Activated CD4-positive, alpha-beta T cell treated with anti-CD3 and anti-CD28 coated beads for 1 hour (primary cell): Measurements from ENCODE around the gene HOXB4.
"Not testable (repeated sequence)": the region's sequence is repeated elsewhere in the genome, so short reads cannot be mapped to it uniquely, and the experiment has no call there.

Experiments used
- DNase-seq: peaks from one replicate; pipeline ENCODE4 v3.0.0-alpha.2; 2020

Gene HOXB4

DNA sequence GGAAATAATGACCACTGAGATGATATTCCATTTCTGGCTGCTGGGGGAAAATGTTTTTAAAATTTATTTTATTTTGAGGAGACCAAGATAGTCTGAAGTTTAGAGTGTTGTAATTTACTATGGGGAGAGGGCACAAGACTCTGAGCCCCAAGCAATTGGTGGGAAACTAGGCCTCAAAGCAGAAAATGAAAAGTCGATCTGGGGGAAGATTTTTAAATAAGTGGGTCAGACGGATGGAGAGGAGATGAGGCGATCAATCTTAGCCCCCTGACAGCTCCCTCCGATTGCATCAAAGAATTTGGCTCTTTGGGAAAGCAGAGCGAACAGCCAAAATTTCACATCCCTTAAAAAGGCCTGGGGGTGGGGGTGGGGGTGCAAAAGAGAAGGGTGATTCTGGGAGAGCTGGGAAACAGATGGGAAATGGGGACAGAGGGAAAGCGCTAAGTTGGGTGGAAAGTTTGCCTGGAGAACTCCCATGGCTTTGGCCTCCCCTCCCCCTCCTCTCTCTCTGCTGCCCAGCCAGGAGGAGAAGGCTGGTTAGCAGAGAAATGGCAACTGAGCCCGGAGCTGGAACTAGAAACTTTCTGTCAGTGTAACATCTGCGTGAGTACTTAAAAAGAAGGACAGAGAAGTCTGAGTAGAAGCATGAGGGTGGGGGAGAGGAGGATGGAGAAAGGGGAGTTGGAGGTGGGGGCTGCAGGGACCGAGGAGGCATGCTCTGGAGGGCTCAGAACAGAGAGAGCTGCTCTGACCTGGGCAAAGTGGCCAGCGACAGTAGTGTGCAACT, 31.8 kb downstream of the HOXB4 start:
- no peak for DNase-seq

- DNase-seq = no peak
These were observed 32.6 kb downstream of the HOXB4 start for GRCh38 chr17:48545539-48545938.

GRCh38 chr17:48545022-48545375, 33.2 kb downstream of the HOXB4 start, which contains the start of gene HOXB2:
Gene HOXB2, minus strand, starts transcription at chr17:48545109. Its CDS starts 198 bp downstream, at chr17:48544911.
- no peak for DNase-seq

GRCh38 chr17:48544349-48545021, 33.7 kb downstream of the HOXB4 start:
- no peak for DNase-seq

DNA sequence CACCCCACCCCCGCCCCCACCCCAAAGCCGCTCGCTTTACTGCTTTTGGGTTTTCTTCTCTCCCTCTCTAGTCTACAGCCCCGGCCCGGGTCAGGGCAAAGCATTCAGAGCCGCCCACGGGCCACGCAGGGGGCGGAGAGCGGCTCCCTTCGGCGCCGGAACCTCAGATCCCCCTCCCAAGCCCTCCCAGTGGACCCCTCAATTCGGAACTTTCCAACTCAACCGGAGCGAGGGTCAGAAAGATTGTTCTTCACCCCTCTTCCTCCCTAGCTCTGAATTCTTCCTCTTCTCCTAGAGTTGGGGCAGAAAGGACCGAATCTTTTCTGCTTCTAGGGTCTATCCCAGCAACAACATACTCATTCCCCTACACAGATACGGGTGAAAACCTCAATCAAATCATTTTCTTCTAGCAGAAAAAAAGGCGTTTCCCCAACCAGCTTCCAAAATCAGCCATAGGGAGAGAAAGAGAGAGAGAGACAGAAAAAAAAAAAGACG, 34.2 kb downstream of the HOXB4 start:
- DNase-seq = no peak

DNA sequence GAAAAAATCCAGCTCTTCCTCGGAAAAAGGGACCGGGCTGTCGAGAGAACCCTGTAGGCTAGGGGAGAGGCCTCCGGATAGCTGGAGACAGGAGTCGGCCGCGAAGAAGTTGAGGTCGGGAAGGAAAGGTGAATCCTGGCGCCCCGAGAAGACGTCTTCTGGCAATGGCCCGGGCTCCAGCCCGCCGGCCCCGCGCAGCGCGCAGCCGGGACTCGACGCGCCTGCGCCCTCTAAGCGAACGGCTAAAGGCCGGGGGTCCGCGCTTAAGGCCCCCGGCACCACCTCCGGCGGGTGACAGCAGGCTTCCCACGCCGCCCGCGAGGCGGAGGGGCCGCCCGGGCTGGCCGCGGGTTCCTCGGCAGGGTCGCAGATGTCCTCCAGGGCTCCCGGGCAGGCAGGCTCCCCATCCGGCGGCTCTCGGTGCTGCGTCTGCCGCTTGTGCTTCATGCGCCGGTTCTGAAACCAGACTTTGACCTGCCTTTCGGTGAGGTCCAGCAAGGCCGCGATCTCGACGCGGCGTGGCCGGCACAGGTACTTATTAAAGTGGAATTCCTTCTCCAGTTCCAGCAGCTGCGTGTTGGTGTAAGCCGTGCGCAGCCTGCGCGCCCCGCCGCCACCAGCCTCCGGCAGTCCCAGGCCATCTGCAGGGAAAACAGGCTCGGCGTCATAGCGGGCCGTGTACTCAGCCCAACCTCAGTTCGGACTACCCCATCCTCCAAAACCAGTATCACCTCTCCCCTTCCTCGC, 34.9 kb downstream of the HOXB4 start:
- peak; percentile 37 for DNase-seq

GRCh38 chr17:48542698-48543106, 35.4 kb downstream of the HOXB4 start:
- DNase-seq = no peak

DNA sequence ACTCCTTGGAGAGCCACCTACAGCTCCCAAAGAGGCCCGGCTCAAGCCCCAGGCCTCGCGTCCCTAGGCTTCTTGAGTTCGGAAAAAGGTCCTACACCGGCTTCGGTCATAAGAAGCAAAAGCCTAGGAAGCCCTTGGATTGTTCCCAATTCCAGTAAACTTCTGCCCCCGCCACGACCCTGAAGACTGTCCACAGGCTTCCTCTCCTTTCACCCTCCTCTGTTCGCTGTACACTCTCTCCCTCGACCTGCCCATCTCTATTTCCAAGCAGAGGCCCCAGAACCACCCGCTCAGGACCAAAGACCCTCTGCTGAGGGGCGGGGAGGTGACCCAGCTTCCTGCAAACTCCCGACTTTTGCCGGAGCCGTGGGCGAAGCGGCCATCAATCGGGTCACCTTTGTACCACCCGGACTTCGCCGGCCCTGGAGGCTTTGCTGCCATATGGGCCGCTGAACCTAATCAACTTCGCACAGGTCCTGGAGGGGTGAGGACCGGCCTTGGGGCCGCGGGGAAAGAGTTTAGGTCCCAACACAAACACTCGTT, 36.0 kb downstream of the HOXB4 start:
- no peak for DNase-seq

GRCh38 chr17:48541577-48542113, 36.5 kb downstream of the HOXB4 start:
- DNase-seq = peak; percentile 35

GRCh38 chr17:48541036-48541576, 37.0 kb downstream of the HOXB4 start:
- no peak for DNase-seq

DNA sequence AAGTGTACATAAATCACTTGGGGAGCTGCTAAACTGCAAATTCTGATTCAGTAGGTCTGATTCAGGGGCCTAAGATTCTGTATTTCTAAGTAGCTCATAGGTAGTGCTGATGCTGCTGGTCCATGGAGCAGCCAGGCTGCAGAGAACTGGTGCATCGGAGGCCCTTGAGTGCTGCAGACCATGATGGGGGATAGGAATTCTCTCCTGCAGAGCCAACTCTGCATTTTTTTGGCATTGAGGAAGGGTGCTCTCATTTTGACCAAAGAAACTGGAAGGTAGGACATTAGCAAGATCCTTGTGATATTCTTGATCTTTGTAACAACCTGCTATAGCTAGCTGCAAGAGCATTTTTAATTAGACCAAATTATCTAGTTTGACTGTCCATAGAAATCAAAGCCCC, 37.9 kb downstream of the HOXB4 start:
- DNase-seq = no peak

DNA sequence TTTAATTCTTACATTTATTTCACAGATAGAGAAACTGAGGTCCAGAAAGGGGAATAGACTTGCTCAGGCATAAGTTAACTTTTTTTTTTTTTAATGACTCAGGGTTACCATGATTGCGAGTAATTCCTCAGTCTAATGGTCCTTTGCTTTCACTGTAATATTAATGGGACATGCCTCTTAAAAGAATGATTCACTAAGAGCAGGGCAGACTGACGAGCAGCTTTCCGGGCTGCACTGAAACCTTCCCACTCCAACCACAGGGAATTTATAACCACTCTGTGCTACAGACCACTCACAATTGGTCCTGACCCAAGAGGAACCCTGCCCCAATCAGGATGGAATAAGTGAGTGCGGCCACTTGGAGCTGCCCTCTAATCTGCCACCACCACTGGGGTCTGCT, 39.0 kb downstream of the HOXB4 start:
- no peak for DNase-seq

DNA sequence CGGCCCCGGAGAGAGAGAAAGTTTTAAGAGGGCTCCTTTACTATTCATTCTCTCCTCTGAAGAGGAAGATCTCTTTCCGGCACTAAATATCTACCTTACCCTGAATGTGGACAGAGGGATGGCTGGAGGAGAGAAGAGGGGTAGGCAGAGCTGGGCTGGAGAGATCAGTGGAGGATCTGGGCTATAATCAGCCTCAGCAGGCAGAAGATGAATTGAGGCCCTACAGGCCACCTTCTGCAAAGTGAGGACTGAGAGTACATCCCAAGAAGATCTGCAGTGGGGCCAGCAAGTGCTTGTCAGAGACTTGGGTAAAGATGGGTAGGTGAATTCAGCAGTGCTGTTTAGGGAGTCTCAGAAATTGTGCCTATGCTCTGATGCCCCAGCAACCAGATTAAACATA, 40.8 kb downstream of the HOXB4 start:
- DNase-seq = no peak

- not testable (repeated sequence) for DNase-seq
These were observed 42.2 kb downstream of the HOXB4 start for GRCh38 chr17:48535793-48536559.

DNA sequence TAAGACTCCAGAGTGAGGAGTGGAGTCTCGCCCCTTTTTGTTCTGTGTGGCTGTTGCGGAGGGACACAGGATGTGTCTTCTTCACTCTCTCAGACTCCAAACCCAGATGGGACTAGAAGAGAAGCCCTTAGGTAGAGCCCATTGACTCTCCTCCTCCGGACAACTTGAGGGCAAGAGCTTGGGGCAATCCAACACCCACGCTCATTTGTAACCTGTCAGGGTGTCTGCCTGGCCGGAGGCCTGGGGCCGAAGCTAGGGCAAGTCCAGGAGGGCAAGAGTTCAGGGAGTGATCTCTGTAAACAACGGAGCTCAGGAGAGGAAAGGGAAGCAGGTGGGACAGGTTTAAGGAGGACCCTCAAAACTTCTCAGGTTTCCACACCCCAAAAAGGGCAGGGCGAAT, 45.9 kb downstream of the HOXB4 start:
- no peak for DNase-seq

- DNase-seq = no peak
These were observed 47.3 kb downstream of the HOXB4 start, which contains the start of gene HOXB1 for GRCh38 chr17:48530887-48531272. Gene HOXB1, minus strand, starts transcription at chr17:48531011. Its CDS starts 107 bp downstream, at chr17:48530904.

DNA sequence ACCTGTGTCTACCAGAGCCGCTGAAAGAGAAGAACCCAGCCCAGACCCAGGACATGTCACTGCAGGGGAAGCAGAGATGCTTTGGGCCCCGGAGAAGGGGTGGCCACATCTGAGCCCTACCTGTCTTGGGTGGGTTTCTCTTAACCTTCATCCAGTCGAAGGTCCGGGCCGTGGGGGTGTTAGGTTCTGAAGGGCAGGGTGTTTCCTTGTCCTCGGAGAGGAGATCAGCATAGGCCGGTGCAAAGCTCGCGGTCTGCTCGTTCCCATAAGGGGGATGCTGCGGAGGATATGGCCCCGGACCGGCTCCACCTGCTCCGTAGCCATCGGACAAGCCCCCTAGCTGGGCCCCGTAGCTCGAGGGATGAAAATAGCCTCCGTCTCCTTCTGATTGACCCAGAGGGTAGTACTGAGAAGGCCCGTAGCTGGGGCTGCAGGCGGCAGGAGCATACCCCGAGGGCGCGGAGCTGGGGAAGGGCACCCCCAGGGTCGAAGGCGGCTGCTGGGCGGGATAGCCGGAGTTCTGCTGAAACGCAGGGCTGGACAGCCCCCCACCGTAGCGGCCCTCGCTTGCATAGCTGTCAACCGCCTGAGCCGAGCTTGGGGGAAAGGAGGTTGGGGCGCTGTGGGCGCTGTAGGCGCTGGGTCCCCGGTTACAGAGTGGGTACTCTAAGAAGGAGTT, 47.8 kb downstream of the HOXB4 start:
- no peak for DNase-seq

DNA sequence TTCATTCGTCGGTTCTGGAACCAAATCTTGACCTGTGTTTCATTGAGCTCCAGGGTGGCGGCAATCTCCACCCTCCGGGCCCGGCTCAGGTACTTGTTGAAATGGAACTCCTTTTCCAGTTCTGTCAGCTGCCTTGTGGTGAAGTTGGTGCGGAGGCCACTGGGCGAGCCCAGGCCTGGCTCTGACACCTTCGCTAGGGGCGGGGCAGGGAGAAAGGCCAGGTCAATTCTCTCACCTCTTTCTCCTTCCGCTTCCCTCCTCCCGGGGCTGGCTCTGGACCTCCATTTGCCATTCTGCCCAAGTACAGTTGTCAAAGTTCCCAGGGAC, 48.5 kb downstream of the HOXB4 start:
- DNase-seq = no peak

DNA sequence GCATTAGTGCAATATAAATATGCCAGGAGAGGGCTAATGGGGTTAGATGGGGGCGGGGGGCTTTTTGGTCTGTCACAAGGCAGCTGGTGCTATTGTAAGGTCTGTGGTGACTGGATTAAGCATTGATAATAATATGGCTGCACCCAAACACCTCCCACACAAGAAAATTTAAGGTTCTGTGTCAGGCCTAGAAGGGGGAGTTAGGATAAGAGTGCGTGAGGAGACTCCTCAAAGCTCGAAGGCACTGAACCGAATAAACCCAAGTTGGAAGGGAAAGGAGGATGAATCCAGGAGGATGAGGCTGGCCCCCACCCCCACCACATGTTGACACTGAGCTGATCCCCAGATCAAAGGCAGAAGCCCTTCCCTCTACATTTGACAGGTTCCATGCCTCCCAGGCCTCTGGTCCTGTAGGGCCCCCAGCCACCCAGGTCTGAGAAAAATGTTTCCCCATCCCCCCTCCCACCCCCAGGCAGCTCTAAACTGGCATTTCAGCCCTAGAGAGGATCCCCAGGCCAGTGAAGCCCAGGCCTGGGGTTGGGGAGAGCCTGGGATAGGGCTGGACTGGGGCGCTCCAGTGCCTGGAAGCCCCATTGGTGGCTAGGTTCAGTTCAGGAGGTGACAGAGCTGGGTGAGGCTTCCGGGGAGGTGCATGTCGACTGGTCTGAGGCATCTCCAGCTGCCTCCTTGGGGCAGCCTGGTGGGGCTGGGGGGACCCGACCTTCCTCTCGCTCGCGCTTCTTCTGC, 49.0 kb downstream of the HOXB4 start:
- DNase-seq = no peak

DNA sequence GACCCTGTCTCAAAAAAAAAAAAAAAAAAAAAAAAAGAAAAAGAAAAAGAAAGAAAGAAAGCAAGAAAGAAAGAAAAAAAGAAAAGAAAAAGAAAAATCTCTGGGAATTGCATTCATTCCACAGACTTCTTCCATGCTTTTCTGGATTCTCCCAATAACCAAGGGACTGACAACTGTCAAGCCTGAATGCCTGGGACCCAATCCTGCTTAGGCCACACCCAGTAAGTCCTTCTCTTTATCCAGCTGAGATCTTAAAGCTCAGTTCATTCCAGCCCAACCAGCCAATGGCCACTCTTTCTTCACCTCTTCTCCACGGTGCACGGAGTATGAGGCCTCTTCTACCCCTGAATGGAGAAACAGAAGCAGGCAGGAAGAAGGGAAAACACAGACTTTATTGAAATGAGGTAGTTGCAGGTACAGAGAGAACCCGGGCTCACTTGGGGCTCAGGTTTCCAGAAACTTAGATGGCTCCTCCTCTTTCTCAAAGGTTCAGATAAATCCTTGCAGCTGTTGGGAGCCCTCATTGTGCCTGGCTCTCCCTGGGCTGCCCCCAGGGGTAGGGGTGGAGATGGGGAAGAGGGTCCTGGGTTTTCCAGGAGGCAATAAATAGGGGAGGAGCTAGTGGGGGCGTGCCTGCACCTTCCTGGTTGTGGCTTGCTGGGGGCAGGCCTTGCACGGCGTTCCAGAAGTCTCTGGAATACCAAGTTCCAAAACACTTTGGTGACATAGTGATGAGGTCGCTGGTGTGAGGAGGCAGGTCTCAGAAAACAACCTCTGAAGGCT, 49.8 kb downstream of the HOXB4 start:
- DNase-seq = no peak
